HG03103 (cell line): ENCODE results near the gene ATP6V1B1.

Source experiments
- ATAC-seq: cut with Tn5 transposase; IDR thresholded peaks from one replicate; pipeline ENCODE4 v1.9.1; 2021; ENCODE audit warnings: low read depth; ENCODE audit not compliant: unreplicated experiment

The ATP6V1B1 gene

GRCh38 chr2:70901227-70902066, 34.3 kb upstream of the ATP6V1B1 start:
- ATAC-seq = no peak

- ATAC-seq = no peak
Observed at GRCh38 chr2:70902067-70902442, 33.6 kb upstream of the ATP6V1B1 start.

GRCh38 chr2:70902579-70902978, 33.1 kb upstream of the ATP6V1B1 start:
- no peak for ATAC-seq

GRCh38 chr2:70903171-70903570, 32.5 kb upstream of the ATP6V1B1 start:
- no peak for ATAC-seq

- ATAC-seq = no peak
Observed at GRCh38 chr2:70903641-70904340, 31.9 kb upstream of the ATP6V1B1 start.

GRCh38 chr2:70904371-70905216, 31.1 kb upstream of the ATP6V1B1 start:
- no peak for ATAC-seq

GRCh38 chr2:70905443-70906421, 30.0 kb upstream of the ATP6V1B1 start:
- ATAC-seq = no peak

- ATAC-seq = no peak
Observed at GRCh38 chr2:70906439-70907005, 29.2 kb upstream of the ATP6V1B1 start.

GRCh38 chr2:70907130-70908057, 28.3 kb upstream of the ATP6V1B1 start:
- ATAC-seq = no peak

GRCh38 chr2:70916291-70916690, 19.4 kb upstream of the ATP6V1B1 start:
- no peak for ATAC-seq

- no peak for ATAC-seq
Observed at GRCh38 chr2:70918016-70918415, 17.7 kb upstream of the ATP6V1B1 start.

- no peak for ATAC-seq
Observed at GRCh38 chr2:70919672-70920366, 15.9 kb upstream of the ATP6V1B1 start.

- no peak for ATAC-seq
Observed at GRCh38 chr2:70920367-70920715, 15.4 kb upstream of the ATP6V1B1 start.

- ATAC-seq = no peak
Observed at GRCh38 chr2:70921031-70921430, 14.7 kb upstream of the ATP6V1B1 start.

- ATAC-seq = no peak
Observed at GRCh38 chr2:70921839-70922234, 13.9 kb upstream of the ATP6V1B1 start.

- ATAC-seq = no peak
Observed at GRCh38 chr2:70922235-70923234, 13.2 kb upstream of the ATP6V1B1 start.
